ENCODE results near the gene SETD7. TPM values are rescaled to one million over a fixed set of nuclear protein-coding genes. Genes with fewer than 3 reads are reported as not detected.
"Not testable (repeated sequence)": the region's sequence is repeated elsewhere in the genome, so short reads cannot be mapped to it uniquely, and the experiment has no call there.

SETD7 gene
- total and polyA plus RNA-seq, 2 donors (not counting 3 experiments of a cell fraction or from before 2014, with no cell fraction given) = 18.8 to 39.9 TPM

DNA sequence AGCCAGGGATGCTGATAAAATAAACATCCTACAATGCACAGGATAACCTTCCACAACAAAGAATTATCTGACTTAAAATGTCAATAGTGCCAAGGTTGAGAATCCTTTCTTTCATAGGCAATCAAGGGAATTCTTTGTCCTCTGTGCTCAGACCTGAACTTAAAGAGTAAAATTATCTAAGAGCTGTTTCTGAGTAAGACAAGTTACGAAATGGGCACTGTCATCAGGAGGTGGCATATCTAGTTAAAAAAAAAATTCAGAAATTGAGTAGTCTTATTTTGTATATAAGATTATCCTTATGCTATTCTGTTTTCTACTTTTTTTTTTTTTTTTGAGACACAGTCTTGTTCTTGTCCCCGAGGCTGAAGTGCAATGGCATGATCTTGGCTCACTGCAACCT, 105.4 kb downstream of the SETD7 start:
- Histone ChIP-seq H3K36me3 (ENCODE audit: control insufficient read depth in 2 of 2, extremely low read depth in 1 of 2, insufficient read depth in 2 of 2, low read length in 2 of 2) (no peaks in the 10 kb centered on the region), H3K79me2 (ENCODE audit: control insufficient read depth, insufficient read depth, low read length) (peaks cover 20% of the 10 kb centered on the region), H3K9me1 (replicated peaks; ENCODE audit: control insufficient read depth, extremely low read depth, insufficient read depth, low read length) (no peaks in the 10 kb centered on the region), H3K4me2 (ENCODE audit: insufficient read depth, low read length) (no peak overlapping the region), H3K27ac (ENCODE audit: insufficient read depth, low read depth, low read length) (no peak overlapping the region), H3K4me3 (replicated peaks in 1 of 3; ENCODE audit: insufficient read depth in 1 of 3, low read depth in 1 of 3, low read length in 3 of 3) (no peak overlapping the region), H3K27me3 (ENCODE audit: control insufficient read depth in 2 of 2, insufficient read depth in 2 of 2, low read length in 2 of 2) (no peaks in the 10 kb centered on the region), H2AFZ (ENCODE audit: low read depth, low read length) (no peak overlapping the region), H3K9me3 (replicated peaks; ENCODE audit: control insufficient read depth, insufficient read depth, low read length) (no peaks in the 10 kb centered on the region), H4K20me1 (replicated peaks; ENCODE audit: control insufficient read depth, extremely low read depth, insufficient read depth, low read length) (no peaks in the 10 kb centered on the region), H3K4me1 (ENCODE audit: control insufficient read depth, extremely low read depth, insufficient read depth, low read length) (peaks cover 18% of the 10 kb centered on the region), H3K9ac (replicated peaks; ENCODE audit: extremely low read depth, insufficient read depth, low read length) (no peak overlapping the region)
- CTCF ChIA-PET = interaction anchor here (3.8 kb wide), 1 partner anchor 32 kb away, joined by 31 read pairs; no protein-coding TSS in a partner anchor
- BruUV-seq (replicated peaks) = no TSS peak
- FAIRE-seq (no peak), DNase-seq (ENCODE audit: low read depth, low spot score) (no peak)
- POLR2A ChIA-PET = no interaction called here
- no peak for TF ChIP-seq POLR2A (IDR thresholded peaks at IDR 0.05; ENCODE audit: low read depth, low read length)
- TF ChIP-seq JUN (IDR thresholded peaks at IDR 0.05; ENCODE audit: borderline replicate concordance, insufficient read depth, insufficient read length, low read depth) = no peak
- no peak for TF ChIP-seq MYC (IDR thresholded peaks at IDR 0.05; ENCODE audit: low read depth, low read length)
- intact Hi-C loops (cut with micrococcal nuclease) = no loop called here
- dilution Hi-C loops (cut with MboI; ENCODE audit: extremely low pct_ligation_motif_present, low sequenced_read_pairs) = no loop called here

DNA sequence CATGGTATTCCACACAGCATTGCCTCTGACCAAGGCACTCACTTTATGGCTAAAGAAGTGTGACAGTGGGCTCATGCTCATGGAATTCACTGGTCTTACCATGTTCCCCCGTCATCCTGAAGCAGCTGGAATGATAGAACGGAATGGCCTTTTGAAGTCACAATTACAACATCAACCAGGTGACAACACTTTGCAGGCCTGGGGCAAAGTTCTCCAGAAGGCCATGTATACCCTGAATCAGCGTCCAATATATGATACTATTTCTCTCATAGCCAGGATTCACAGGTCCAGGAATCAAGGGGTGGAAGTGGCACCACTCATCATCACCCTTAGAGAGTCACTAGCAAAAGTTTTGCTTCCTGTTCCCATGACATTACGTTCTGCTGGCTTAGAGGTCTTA, 108.9 kb downstream of the SETD7 start:
- H3K9me1 ChIP-seq (replicated peaks; ENCODE audit: control insufficient read depth, extremely low read depth, insufficient read depth, low read length); DNase-seq (ENCODE audit: low read depth, low spot score); FAIRE-seq; H3K4me2 ChIP-seq (ENCODE audit: insufficient read depth, low read length); H3K9me3 ChIP-seq (replicated peaks; ENCODE audit: control insufficient read depth, insufficient read depth, low read length); intact Hi-C loops (cut with micrococcal nuclease); CTCF ChIA-PET; dilution Hi-C loops (cut with MboI; ENCODE audit: extremely low pct_ligation_motif_present, low sequenced_read_pairs); H3K4me1 ChIP-seq (ENCODE audit: control insufficient read depth, extremely low read depth, insufficient read depth, low read length); H3K27ac ChIP-seq (ENCODE audit: insufficient read depth, low read depth, low read length); H3K9ac ChIP-seq (replicated peaks; ENCODE audit: extremely low read depth, insufficient read depth, low read length); BruUV-seq (replicated peaks); H3K36me3 ChIP-seq (ENCODE audit: control insufficient read depth in 2 of 2, extremely low read depth in 1 of 2, insufficient read depth in 2 of 2, low read length in 2 of 2); POLR2A ChIA-PET; H3K27me3 ChIP-seq (ENCODE audit: control insufficient read depth in 2 of 2, insufficient read depth in 2 of 2, low read length in 2 of 2); H2AFZ ChIP-seq (ENCODE audit: low read depth, low read length); H4K20me1 ChIP-seq (replicated peaks; ENCODE audit: control insufficient read depth, extremely low read depth, insufficient read depth, low read length); H3K4me3 ChIP-seq (replicated peaks in 1 of 3; ENCODE audit: insufficient read depth in 1 of 3, low read depth in 1 of 3, low read length in 3 of 3); H3K79me2 ChIP-seq (ENCODE audit: control insufficient read depth, insufficient read depth, low read length): not testable (repeated sequence)

Other genes with a start within 250 kb of the SETD7 start
- 12.3 and 14.7 TPM in 2 replicates for gene RAB33B, start 102.1 kb downstream of the SETD7 start, total RNA-seq
- gene RAB33B, start 102.1 kb downstream of the SETD7 start, polyA plus RNA-seq = 6.7 and 7.8 TPM in 2 replicates
- 62.4 and 64.3 TPM in 2 replicates for gene MGST2, start 109.6 kb upstream of the SETD7 start, total RNA-seq
- 57.3 and 78.9 TPM in 2 replicates for gene MGST2, start 109.6 kb upstream of the SETD7 start, polyA plus RNA-seq

Data from endothelial cell of umbilical vein (primary cell).